Nephron (organoid): Measurements from ENCODE around the gene SLC8A3.
A peak's percentile ranks its signal among the peaks of the same experiment; 100 is the strongest.

Source experiments
- H3K27ac Mint-ChIP-seq, 3 experiments: 2 replicates each; pipeline ENCODE4 v1.8.0; 2020; ENCODE audit warnings: mixed read lengths in 3 of 3, mild to moderate bottlenecking in 2 of 3, moderate library complexity in 1 of 3
- H3K27me3 Mint-ChIP-seq: 2 replicates; pipeline ENCODE4 v1.8.0; 2021; ENCODE audit warnings: low read depth, mild to moderate bottlenecking, moderate library complexity, mixed read lengths
- H3K36me3 Mint-ChIP-seq: 2 replicates; pipeline ENCODE4 v1.8.0; 2020; ENCODE audit warnings: low read depth, mixed read lengths
- H3K4me1 Mint-ChIP-seq: 2 replicates; pipeline ENCODE4 v1.8.0; 2020; ENCODE audit warnings: mixed read lengths
- H3K4me3 Mint-ChIP-seq, 3 experiments: 2 replicates each; pipeline ENCODE4 v1.8.0; 2020; ENCODE audit warnings: mild to moderate bottlenecking in 3 of 3, mixed read lengths in 3 of 3, moderate library complexity in 2 of 3
- H3K9me3 Mint-ChIP-seq: 2 replicates; pipeline ENCODE4 v1.8.0; 2020; ENCODE audit warnings: mixed read lengths
- CTCF ChIP-seq, 3 experiments: fragments of 200-600 bp; sonication (generic); IDR thresholded peaks; one replicate each; pipeline ENCODE4 v1.5.0; 2021; ENCODE audit warnings: antibody characterized with exemption in 3 of 3; ENCODE audit not compliant: unreplicated experiment in 3 of 3

Gene SLC8A3

DNA sequence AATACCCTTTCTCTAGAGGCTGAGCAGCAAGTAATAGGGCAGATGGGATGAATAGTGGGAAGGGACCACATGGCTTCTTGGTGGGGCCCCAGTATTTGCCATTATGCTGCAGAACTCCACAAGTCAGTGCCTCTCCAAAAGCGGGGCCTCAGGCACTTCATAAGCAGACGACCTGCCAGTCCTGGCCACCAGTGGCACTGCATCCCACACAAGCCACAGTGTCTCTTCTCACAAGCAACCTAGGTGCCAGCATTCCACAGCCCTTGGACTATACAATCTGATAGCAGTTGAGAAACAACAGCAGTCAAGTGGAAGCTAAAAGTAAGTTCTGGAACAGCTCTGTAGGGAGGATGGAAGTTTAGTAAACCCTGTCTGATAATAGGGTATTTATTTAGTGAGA, 4.2 kb upstream of the SLC8A3 start:
- no peaks in the 10 kb centered on the region for H3K36me3 Mint-ChIP-seq
- H3K4me3 Mint-ChIP-seq, result no peak overlapping the region
- peaks cover 12% of the 10 kb centered on the region for H3K4me1 Mint-ChIP-seq
- TF ChIP-seq CTCF (IDR thresholded peaks at IDR 0.05; ENCODE audit: unreplicated experiment in 3 of 3), result no peak
- no peak overlapping the region for H3K27ac Mint-ChIP-seq
- H3K27me3 Mint-ChIP-seq, result peaks cover 74% of the 10 kb centered on the region
- H3K9me3 Mint-ChIP-seq, result peaks cover 2% of the 10 kb centered on the region

GRCh38 chr14:70190156-70190555, 1.4 kb upstream of the SLC8A3 start:
- peaks cover 31% of the 10 kb centered on the region for H3K4me1 Mint-ChIP-seq
- H3K4me3 Mint-ChIP-seq, result peak overlapping the region; percentile 82 to 86 (median 85)
- H3K9me3 Mint-ChIP-seq, result peaks cover 2% of the 10 kb centered on the region
- H3K27ac Mint-ChIP-seq, result no peak overlapping the region
- TF ChIP-seq CTCF (IDR thresholded peaks at IDR 0.05; ENCODE audit: unreplicated experiment in 3 of 3), result no peak
- H3K36me3 Mint-ChIP-seq, result no peaks in the 10 kb centered on the region
- H3K27me3 Mint-ChIP-seq, result peaks cover 74% of the 10 kb centered on the region

GRCh38 chr14:70189456-70190077, 816 bp upstream of the SLC8A3 start:
- H3K27me3 Mint-ChIP-seq, result peaks cover 70% of the 10 kb centered on the region
- no peaks in the 10 kb centered on the region for H3K9me3 Mint-ChIP-seq
- H3K4me3 Mint-ChIP-seq, result peak overlapping the region; percentile 82 to 86 (median 85)
- no peak for TF ChIP-seq CTCF (IDR thresholded peaks at IDR 0.05; ENCODE audit: unreplicated experiment in 3 of 3)
- H3K4me1 Mint-ChIP-seq, result peaks cover 31% of the 10 kb centered on the region
- H3K27ac Mint-ChIP-seq, result no peak overlapping the region
- no peaks in the 10 kb centered on the region for H3K36me3 Mint-ChIP-seq

- Mint-ChIP-seq H3K36me3 (no peaks in the 10 kb centered on the region), H3K4me3 (peak overlapping the region; percentile 89 to 91 (median 89)), H3K4me1 (peaks cover 31% of the 10 kb centered on the region), H3K27ac (no peak overlapping the region), H3K27me3 (peaks cover 60% of the 10 kb centered on the region), H3K9me3 (no peaks in the 10 kb centered on the region)
- TF ChIP-seq CTCF (IDR thresholded peaks at IDR 0.05; ENCODE audit: unreplicated experiment in 3 of 3), result no peak
Observed at GRCh38 chr14:70188322-70188658, 461 bp downstream of the SLC8A3 start.

- Mint-ChIP-seq H3K4me1 (peaks cover 31% of the 10 kb centered on the region), H3K27me3 (peaks cover 53% of the 10 kb centered on the region), H3K9me3 (no peaks in the 10 kb centered on the region), H3K36me3 (no peaks in the 10 kb centered on the region), H3K27ac (peak overlapping the region in 2 of 3 experiments; percentile 64 to 76), H3K4me3 (peak overlapping the region; percentile 89 to 91 (median 89))
- no peak for TF ChIP-seq CTCF (IDR thresholded peaks at IDR 0.05; ENCODE audit: unreplicated experiment in 3 of 3)
Observed at GRCh38 chr14:70186900-70187451, 1.8 kb downstream of the SLC8A3 start.

GRCh38 chr14:70183991-70184390, 4.8 kb downstream of the SLC8A3 start:
- H3K27me3 Mint-ChIP-seq, result peaks cover 26% of the 10 kb centered on the region
- no peak for TF ChIP-seq CTCF (IDR thresholded peaks at IDR 0.05; ENCODE audit: unreplicated experiment in 3 of 3)
- no peak overlapping the region for H3K27ac Mint-ChIP-seq
- H3K36me3 Mint-ChIP-seq, result no peaks in the 10 kb centered on the region
- H3K4me1 Mint-ChIP-seq, result peaks cover 27% of the 10 kb centered on the region
- H3K4me3 Mint-ChIP-seq, result no peak overlapping the region
- H3K9me3 Mint-ChIP-seq, result no peaks in the 10 kb centered on the region
